ENCODE data around the gene TCF7. TPM values are rescaled to one million over a fixed set of nuclear protein-coding genes. Genes with fewer than 3 reads are reported as not detected.

TCF7 gene
- total and polyA plus RNA-seq, 2 of the 13 experiments (the other 11 are each of a cell fraction or from before 2014, with no cell fraction given) = 6.3 to 6.8 TPM

DNA sequence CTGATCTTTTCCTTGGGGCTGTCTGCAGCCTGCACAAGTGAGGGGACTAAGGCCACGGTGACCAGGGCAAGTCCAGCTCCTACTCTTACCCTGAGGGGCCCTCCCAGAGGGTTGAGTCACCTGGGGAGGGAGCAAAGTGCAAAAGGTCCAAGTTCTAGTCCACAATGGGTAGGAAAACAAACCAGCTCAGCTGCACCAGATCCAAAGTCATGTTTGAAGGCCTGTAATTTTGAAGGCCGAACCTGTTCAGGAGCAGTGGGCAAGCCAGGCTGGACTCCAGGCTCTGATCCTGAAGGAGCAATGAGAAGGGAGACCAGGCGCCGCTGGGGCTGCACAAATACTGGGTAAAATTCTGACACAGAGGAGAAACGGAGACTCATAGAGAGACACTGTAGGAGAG, 15.8 kb upstream of the TCF7 start (continued):
- TF ChIP-seq, protein P1, sequence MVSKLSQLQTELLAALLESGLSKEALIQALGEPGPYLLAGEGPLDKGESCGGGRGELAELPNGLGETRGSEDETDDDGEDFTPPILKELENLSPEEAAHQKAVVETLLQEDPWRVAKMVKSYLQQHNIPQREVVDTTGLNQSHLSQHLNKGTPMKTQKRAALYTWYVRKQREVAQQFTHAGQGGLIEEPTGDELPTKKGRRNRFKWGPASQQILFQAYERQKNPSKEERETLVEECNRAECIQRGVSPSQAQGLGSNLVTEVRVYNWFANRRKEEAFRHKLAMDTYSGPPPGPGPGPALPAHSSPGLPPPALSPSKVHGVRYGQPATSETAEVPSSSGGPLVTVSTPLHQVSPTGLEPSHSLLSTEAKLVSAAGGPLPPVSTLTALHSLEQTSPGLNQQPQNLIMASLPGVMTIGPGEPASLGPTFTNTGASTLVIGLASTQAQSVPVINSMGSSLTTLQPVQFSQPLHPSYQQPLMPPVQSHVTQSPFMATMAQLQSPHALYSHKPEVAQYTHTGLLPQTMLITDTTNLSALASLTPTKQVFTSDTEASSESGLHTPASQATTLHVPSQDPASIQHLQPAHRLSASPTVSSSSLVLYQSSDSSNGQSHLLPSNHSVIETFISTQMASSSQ (IDR thresholded peaks at IDR 0.05; ENCODE audit: low read depth) = 0 out of 2 replicates have a peak, but pooled peaks have one; percentile 18
- TF ChIP-seq, protein P1 (CRISPR knock-in tag; IDR thresholded peaks at IDR 0.05; ENCODE audit: borderline replicate concordance) = no peak; the same call in 1 of the 2 replicates
- peak; percentile 88 for TF ChIP-seq ZNF878 (CRISPR knock-in tag; IDR thresholded peaks at IDR 0.05)
- TF ChIP-seq, protein P2, sequence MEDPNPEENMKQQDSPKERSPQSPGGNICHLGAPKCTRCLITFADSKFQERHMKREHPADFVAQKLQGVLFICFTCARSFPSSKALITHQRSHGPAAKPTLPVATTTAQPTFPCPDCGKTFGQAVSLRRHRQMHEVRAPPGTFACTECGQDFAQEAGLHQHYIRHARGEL (CRISPR knock-in tag; IDR thresholded peaks at IDR 0.05) = 0 out of 2 replicates have a peak, but pooled peaks have one; percentile 7
- TF ChIP-seq ZFX (CRISPR knock-in tag; IDR thresholded peaks at IDR 0.05; ENCODE audit: low read depth) = peak; percentile 95
- peak; percentile 90 for TF ChIP-seq TBX2 (CRISPR knock-in tag; IDR thresholded peaks at IDR 0.05; ENCODE audit: borderline replicate concordance)
- peak; percentile 97 for TF ChIP-seq RARA (CRISPR knock-in tag; IDR thresholded peaks at IDR 0.05)
- TF ChIP-seq, protein P3, sequence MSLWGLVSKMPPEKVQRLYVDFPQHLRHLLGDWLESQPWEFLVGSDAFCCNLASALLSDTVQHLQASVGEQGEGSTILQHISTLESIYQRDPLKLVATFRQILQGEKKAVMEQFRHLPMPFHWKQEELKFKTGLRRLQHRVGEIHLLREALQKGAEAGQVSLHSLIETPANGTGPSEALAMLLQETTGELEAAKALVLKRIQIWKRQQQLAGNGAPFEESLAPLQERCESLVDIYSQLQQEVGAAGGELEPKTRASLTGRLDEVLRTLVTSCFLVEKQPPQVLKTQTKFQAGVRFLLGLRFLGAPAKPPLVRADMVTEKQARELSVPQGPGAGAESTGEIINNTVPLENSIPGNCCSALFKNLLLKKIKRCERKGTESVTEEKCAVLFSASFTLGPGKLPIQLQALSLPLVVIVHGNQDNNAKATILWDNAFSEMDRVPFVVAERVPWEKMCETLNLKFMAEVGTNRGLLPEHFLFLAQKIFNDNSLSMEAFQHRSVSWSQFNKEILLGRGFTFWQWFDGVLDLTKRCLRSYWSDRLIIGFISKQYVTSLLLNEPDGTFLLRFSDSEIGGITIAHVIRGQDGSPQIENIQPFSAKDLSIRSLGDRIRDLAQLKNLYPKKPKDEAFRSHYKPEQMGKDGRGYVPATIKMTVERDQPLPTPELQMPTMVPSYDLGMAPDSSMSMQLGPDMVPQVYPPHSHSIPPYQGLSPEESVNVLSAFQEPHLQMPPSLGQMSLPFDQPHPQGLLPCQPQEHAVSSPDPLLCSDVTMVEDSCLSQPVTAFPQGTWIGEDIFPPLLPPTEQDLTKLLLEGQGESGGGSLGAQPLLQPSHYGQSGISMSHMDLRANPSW (CRISPR knock-in tag; IDR thresholded peaks at IDR 0.05; ENCODE audit: borderline replicate concordance) = peak; percentile 88; the same call in 1 of the 2 replicates
- TF ChIP-seq GATAD2A (CRISPR knock-in tag; IDR thresholded peaks at IDR 0.05) = peak; percentile 98
- TF ChIP-seq TFE3 (CRISPR knock-in tag; IDR thresholded peaks at IDR 0.05) = peak; percentile 80
- TF ChIP-seq YY1 (IDR thresholded peaks at IDR 0.05; ENCODE audit: insufficient read depth, insufficient replicate concordance, low read depth, low read length) = peak; percentile 45
- peak; percentile 91 for TF ChIP-seq MEF2D (CRISPR knock-in tag; IDR thresholded peaks at IDR 0.05)
- no peak for TF ChIP-seq IRX3 (CRISPR knock-in tag; IDR thresholded peaks at IDR 0.05; ENCODE audit: borderline replicate concordance, low read depth)
- peak; percentile 84; the same call in 1 of the 2 replicates for TF ChIP-seq ZNF292 (CRISPR knock-in tag; IDR thresholded peaks at IDR 0.05; ENCODE audit: borderline replicate concordance, low read depth)
- TF ChIP-seq HHEX (CRISPR knock-in tag; IDR thresholded peaks at IDR 0.05) = peak; percentile 39; the same call in 1 of the 2 replicates
- peak; percentile 94 for TF ChIP-seq TOPORS (CRISPR knock-in tag; IDR thresholded peaks at IDR 0.05)
- TF ChIP-seq CREB1 (IDR thresholded peaks at IDR 0.05) = no peak
- peak; percentile 74 for TF ChIP-seq CREB1 (CRISPR knock-in tag; IDR thresholded peaks at IDR 0.05)
- TF ChIP-seq, protein P4, sequence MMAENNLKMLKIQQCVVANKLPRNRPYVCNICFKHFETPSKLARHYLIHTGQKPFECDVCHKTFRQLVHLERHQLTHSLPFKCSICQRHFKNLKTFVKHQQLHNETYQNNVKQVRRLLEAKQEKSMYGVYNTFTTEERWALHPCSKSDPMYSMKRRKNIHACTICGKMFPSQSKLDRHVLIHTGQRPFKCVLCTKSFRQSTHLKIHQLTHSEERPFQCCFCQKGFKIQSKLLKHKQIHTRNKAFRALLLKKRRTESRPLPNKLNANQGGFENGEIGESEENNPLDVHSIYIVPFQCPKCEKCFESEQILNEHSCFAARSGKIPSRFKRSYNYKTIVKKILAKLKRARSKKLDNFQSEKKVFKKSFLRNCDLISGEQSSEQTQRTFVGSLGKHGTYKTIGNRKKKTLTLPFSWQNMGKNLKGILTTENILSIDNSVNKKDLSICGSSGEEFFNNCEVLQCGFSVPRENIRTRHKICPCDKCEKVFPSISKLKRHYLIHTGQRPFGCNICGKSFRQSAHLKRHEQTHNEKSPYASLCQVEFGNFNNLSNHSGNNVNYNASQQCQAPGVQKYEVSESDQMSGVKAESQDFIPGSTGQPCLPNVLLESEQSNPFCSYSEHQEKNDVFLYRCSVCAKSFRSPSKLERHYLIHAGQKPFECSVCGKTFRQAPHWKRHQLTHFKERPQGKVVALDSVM (CRISPR knock-in tag; IDR thresholded peaks at IDR 0.05) = peak; percentile 62; the same call in 1 of the 2 replicates
- peak; percentile 56; the same call in 1 of the 2 replicates for TF ChIP-seq ZSCAN31 (CRISPR knock-in tag; IDR thresholded peaks at IDR 0.05; ENCODE audit: low read depth)

Measured in HepG2 (cell line).